H54 (cell line): ENCODE results near the gene STH.

Source experiments
- DNase-seq: peaks from one replicate; pipeline ENCODE4 v3.0.0; 2011; ENCODE audit warnings: low spot score, mixed read lengths; ENCODE audit not compliant: insufficient read length
- FAIRE-seq: peaks from 3 replicates; lab custom pipeline; 2011; peaks lifted over from hg19 to GRCh38; lab: Jason Lieb, UNC
- POLR2A ChIP-seq: IDR thresholded peaks from 2 replicates; pipeline ENCODE4 v1.6.1; 2011; ENCODE audit warnings: low read depth, mild to moderate bottlenecking, low read length

Gene STH

DNA sequence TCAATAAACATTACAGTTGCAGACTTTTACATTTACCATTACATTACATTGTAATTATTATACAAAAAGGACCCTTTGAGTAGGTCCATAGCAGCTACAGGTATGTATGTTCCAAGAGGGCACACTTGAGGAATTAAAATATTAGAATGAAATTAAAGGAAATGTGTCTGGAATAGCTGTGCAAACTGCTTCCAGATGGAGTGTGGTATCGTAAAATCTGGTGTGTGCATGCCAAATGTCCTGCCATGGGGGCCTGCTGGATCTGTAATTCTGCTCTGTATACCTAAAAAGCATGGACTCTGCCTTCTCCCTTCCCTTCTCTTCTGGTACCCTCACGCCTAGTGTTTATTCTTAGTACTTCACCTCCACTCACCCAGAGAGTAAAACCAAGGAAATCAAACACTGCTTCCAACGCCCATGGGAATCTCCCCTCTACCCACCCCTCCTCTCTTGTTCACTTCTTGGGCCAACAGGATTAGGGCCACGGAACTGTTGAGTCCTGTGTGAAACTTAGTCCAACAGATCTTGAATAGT, 38.7 kb downstream of the STH start:
- TF ChIP-seq POLR2A: no peak
- no peak for FAIRE-seq
- no peak for DNase-seq

DNA sequence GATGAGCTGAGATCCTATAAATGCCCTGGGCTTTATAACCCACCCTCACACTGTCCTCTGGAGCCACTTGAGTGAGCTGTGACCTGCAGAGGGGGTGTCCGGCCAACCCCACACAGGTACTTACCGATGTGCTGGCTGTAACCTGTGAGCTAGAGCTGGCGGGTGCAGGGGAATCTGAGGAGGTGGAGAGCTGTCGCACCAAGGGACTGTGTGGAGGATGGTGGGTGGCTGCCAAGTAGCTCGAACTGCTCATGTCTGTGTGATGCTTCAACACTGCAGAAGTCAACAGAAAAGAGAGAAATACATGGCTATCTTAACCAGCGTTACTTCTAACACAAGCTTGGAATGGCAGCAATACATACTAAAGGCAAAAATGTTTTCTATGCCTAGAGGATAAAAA, 39.4 kb downstream of the STH start:
- DNase-seq: no peak
- TF ChIP-seq POLR2A: no peak
- no peak for FAIRE-seq

DNA sequence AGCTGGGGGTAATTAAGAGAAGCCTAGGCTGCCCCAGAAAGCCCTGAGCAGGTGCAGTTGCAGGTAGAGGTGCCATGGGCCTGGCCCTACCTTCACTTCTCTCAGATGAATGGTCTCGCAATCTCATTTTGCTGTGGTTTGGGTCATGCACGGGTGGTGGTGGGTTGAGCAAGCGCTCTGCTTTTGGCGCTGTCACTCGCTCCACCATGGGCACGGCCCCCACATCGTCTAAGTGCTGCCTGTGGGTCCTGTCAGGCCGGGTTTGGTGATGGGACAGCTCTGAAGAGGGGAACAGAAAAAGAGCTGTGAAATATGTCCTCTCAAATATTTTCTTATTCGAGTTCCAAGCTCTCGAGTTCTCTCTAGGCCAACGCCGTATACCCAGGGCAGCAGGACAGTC, 39.9 kb downstream of the STH start:
- no peak for TF ChIP-seq POLR2A
- DNase-seq: no peak
- no peak for FAIRE-seq

DNA sequence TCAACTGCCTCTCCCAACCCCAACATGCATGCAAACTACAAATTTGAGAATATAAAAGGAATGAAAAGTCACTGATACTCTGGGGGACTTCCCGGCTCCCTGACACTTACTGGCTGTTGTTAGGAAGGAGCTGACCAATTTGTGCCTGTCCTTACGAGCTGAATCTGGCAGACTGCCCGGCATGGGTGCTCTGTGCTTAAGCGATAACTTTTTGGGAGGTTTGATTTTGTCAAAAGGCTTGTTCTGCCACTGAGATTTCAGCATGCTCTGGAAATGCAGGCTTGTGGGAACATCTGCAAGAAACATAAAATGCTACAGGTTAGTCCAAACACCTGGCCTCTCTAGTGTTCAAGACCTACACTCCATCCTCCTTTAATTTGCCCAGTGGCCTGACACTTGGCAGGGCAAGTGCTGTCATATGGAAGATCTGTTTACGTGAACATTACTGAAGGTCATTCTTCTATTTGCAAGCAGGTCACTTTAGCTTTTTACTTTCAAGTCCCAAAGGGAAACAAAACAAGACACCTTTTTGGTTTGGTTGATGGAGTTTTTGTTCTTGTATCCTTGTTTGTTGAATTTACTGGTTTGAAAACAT, 40.6 kb downstream of the STH start:
- no peak for FAIRE-seq
- no peak for DNase-seq
- TF ChIP-seq POLR2A: no peak

DNA sequence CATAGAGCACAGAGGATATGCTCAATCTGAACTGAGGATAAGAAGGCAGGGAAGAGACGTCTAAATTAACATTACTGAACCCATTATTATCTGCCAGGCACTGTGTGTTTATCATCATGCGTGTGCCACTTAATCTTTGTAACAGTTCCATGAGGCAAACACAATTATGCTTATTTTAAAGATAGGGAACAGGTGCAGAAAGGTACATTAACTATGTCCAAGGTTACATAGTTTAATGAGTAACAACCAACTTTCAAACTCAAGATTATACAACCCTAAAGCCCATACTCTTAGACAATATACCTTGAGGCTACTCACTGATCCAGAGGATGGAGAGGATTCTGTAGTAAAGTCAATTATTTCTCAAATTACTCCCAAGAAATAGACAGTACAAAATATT, 43.2 kb downstream of the STH start:
- no peak for FAIRE-seq
- no peak for TF ChIP-seq POLR2A
- no peak for DNase-seq

DNA sequence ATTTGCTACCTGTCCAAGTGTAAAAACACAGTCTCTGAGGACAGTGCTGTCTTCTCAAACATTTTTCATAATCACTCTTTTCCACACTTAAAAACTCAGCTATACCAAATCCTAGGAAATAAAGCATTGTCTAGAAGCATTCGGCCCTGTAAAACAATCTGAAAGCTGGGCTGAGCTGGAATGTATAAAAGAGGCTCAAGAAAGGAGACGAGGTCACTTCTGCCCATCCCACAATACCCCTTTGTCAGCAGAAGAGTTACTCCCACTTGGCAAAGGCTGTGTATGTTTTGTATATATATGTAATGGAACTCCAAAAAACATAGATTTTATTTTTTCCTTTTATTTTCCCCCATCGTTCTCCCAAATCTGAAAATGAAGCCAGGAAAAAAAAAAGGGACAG, 43.9 kb downstream of the STH start:
- FAIRE-seq (no peak), DNase-seq (no peak)
- TF ChIP-seq POLR2A: no peak

DNA sequence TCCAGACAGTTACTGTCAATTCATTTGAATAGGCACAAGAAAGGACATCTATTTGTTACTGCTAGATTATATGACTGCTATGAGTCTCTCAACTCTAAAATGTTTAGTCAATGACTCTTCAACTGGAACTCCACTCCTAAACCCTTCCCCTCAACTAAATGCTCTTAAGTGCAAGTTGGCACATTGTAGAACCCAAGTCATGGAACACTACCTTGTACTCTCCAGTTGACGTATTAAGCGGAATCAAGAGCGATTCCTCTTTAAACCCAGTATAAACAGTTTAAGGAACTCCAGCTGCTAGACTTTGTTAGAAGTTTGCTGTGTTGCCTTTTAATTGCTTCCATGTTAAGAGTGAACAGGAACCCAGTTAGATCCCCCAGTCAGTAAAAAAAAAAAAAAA, 44.6 kb downstream of the STH start:
- no peak for TF ChIP-seq POLR2A
- FAIRE-seq (no peak), DNase-seq (no peak)

DNA sequence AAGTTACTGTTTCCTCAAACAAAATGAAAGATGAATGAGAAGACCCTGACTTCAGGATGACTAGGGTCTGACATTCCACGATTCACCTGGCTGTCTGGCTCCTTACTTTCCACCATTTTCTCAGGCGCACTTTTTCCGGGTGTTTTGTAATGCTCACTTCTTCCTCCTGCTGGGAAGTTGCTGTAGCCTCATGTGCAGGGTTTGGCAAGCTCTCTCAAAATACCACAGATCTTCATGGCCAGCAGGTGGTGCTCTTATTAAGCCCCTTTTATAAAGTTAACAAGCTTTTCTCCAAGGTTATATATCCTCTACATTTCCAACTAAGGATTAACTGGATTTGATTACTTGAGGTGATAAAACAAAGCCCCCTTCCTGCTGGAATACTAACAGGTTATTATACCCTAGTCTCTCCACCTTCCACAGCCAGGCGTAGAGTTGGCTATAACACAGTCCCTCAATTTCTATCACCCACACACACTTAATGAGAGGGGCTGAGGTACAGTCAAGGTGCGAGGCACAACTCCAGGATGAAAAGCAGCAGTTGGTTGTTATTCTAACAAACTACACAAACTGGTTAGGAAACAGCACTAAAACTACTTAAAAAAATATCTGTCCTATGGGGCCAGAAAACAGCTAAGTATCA, 45.4 kb downstream of the STH start:
- DNase-seq: peak; percentile 64
- peak; percentile 93 for FAIRE-seq

DNA sequence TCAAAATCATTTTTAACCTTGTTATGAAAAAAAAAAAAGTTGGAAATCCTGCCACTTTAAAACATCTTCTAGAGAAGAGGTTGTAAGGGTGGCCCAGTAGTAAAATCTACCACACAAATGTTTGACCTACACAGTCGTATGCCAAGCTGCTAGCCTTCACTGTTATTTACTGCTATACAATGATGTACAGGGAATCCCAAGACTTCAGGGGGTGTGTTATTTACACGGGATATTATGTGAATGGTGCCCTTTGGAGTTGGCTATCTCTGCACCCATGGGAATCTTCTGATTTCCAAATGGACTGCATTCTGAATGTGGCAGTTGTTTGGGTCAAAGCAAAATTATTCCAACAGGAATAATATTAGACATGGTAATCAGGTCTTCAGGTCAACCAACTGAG, 45.9 kb downstream of the STH start:
- FAIRE-seq: no peak
- no peak for TF ChIP-seq POLR2A
- no peak for DNase-seq

More for the DNA sequence above, 45.4 kb downstream of the STH start:
- no peak for TF ChIP-seq POLR2A

DNA sequence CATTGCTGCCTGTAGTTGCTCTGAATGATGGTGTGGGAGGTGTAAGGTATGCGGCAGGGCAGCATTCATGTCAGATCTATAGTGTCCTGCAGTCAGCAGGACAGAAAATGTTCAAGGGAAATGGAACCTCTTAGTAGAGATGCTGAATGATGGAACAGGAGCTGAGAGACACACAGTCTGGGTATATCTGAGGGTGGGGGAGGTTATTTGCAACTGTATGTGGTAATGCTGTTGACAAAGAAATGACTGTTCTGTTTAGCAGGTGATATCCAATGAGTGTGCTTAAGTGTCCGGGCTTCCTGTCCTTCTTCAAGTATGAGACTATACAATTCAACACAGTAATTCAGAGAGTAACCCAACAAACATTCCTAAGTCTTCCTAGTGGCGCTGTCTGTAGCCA, 46.6 kb downstream of the STH start:
- DNase-seq: no peak
- TF ChIP-seq POLR2A: no peak
- no peak for FAIRE-seq

DNA sequence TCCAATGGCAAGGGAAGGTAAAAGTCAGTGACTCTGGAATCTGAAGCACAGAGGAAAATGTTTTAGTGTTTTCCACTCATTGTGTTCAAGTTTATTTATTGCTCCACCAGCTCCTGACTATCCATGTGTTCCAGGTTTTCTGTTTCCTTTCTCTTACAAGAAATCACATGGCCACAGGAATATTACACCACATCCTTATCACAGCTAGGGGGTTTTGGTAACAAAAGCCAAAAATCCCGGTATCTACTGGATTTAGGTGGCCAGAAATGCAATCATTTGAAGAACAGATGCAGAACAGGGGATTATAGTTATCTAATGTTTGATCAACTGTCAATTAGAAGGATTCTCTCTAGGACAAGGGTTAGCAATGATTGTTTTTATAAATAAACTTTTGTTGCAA, 47.9 kb downstream of the STH start:
- no peak for TF ChIP-seq POLR2A
- no peak for FAIRE-seq
- no peak for DNase-seq

DNA sequence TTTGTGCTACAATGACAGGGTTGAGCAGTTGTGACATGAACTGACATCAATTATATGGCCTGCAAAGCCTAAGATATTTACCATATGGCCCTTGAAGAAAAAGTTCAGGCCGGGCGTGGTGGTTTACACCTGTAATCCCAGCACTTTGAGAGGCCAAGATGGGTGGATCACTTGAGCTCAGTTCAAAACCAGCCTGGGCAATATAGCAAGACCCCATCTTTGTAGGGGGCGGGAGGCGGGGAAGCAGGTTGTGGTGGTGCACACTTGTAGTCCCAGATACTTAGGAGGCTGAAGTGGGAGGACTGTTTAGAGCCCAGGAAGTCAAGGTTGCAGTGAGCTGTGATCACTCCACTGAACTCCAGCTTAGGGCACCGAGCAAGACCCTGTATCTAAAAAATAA, 48.3 kb downstream of the STH start:
- no peak for FAIRE-seq
- no peak for TF ChIP-seq POLR2A
- DNase-seq: no peak

DNA sequence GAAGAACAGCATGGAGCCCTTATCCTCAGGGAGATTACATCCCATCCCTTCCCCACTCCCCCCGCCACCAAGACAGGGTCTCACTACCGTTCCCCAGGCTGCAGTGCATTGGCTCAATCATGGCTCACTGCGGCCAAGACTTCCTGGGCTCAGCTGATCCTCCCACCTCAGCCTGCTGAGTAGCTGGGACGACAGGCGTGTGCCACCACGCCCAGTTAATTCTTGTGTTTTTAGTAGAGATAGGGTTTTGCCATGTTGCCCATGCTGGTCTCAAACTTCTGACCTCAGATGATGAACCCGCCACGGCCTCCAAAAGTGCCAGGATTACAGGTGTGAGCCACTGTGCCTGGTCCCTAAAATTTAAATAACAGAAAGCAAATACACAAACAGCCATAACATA, 48.8 kb downstream of the STH start:
- no peak for TF ChIP-seq POLR2A
- DNase-seq (no peak), FAIRE-seq (no peak)
